Loucy (cell line): ENCODE results near the gene TBX19.

Source experiments
- EZH2phosphoT487 ChIP-seq: fragments of 200-600 bp; IDR thresholded peaks from 2 replicates; pipeline ENCODE4 v1.6.1; 2018; ENCODE audit warnings: antibody characterized with exemption, mild to moderate bottlenecking, moderate library complexity, borderline replicate concordance
- TF ChIP-seq, protein P1 (sequence below): fragments of 200-600 bp; sonication (generic); conservative IDR thresholded peaks from 2 replicates; pipeline ENCODE4 v1.5.1; 2014; ENCODE audit warnings: mild to moderate bottlenecking, antibody characterized with exemption, low read length

DNA sequence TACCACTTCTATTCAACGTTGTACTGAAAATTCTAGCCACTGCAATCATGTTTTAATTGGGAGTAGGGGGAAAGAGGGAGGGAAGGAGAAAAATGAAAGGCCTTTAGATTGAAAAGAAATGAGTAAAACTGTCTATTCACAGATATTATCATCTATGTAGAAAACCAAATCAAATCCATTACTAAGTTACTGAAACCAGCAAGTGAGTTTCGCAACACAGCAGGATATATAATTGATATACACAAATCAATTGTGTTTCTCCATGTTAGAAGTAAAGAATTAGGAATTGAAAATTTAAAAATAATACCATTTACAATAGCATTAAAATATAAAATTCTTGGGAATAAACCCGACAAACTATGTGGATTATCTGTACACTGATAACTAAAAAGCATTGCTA lies 35.6 kb upstream of the TBX19 start:
- TF ChIP-seq, protein P1, sequence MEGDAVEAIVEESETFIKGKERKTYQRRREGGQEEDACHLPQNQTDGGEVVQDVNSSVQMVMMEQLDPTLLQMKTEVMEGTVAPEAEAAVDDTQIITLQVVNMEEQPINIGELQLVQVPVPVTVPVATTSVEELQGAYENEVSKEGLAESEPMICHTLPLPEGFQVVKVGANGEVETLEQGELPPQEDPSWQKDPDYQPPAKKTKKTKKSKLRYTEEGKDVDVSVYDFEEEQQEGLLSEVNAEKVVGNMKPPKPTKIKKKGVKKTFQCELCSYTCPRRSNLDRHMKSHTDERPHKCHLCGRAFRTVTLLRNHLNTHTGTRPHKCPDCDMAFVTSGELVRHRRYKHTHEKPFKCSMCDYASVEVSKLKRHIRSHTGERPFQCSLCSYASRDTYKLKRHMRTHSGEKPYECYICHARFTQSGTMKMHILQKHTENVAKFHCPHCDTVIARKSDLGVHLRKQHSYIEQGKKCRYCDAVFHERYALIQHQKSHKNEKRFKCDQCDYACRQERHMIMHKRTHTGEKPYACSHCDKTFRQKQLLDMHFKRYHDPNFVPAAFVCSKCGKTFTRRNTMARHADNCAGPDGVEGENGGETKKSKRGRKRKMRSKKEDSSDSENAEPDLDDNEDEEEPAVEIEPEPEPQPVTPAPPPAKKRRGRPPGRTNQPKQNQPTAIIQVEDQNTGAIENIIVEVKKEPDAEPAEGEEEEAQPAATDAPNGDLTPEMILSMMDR: no peak
- TF ChIP-seq EZH2phosphoT487: no peak
